ENCODE data around the gene LGALS7B.
"Not testable (repeated sequence)": the region's sequence is repeated elsewhere in the genome, so short reads cannot be mapped to it uniquely, and the experiment has no call there.

Gene LGALS7B

GRCh38 chr19:38815059-38816001, 26.3 kb downstream of the LGALS7B start:
- Histone ChIP-seq H3K27ac (ENCODE audit: poor library complexity, severe bottlenecking) (no peak overlapping the region), H3K4me3 (ENCODE audit: severe bottlenecking) (no peak overlapping the region), H3K4me1 (ENCODE audit: insufficient read depth, poor library complexity, severe bottlenecking) (no peaks in the 10 kb centered on the region), H3K36me3 (ENCODE audit: low read depth) (peaks cover 11% of the 10 kb centered on the region), H3K27me3 (ENCODE audit: insufficient read depth, poor library complexity, severe bottlenecking) (no peaks in the 10 kb centered on the region), H3K9me3 (ENCODE audit: severe bottlenecking) (no peaks in the 10 kb centered on the region)
- no peak for DNase-seq (ENCODE audit: low spot score)
- no peak for TF ChIP-seq CTCF (IDR thresholded peaks at IDR 0.05; ENCODE audit: poor library complexity, severe bottlenecking)
- ATAC-seq (ENCODE audit: low read depth): no peak

- Histone ChIP-seq H3K27ac (ENCODE audit: poor library complexity, severe bottlenecking) (no peak overlapping the region), H3K27me3 (ENCODE audit: insufficient read depth, poor library complexity, severe bottlenecking) (no peaks in the 10 kb centered on the region), H3K36me3 (ENCODE audit: low read depth) (peaks cover 11% of the 10 kb centered on the region), H3K4me1 (ENCODE audit: insufficient read depth, poor library complexity, severe bottlenecking) (no peaks in the 10 kb centered on the region), H3K4me3 (ENCODE audit: severe bottlenecking) (no peak overlapping the region), H3K9me3 (ENCODE audit: severe bottlenecking) (no peaks in the 10 kb centered on the region)
- DNase-seq (ENCODE audit: low spot score): no peak
- ATAC-seq (ENCODE audit: low read depth): no peak
- no peak for TF ChIP-seq CTCF (IDR thresholded peaks at IDR 0.05; ENCODE audit: poor library complexity, severe bottlenecking)
These were observed 27.2 kb downstream of the LGALS7B start for GRCh38 chr19:38816131-38816750.

GRCh38 chr19:38817081-38817480, 28.1 kb downstream of the LGALS7B start:
- Histone ChIP-seq H3K36me3 (ENCODE audit: low read depth) (peaks cover 11% of the 10 kb centered on the region), H3K27me3 (ENCODE audit: insufficient read depth, poor library complexity, severe bottlenecking) (no peaks in the 10 kb centered on the region), H3K9me3 (ENCODE audit: severe bottlenecking) (no peaks in the 10 kb centered on the region), H3K4me1 (ENCODE audit: insufficient read depth, poor library complexity, severe bottlenecking) (no peaks in the 10 kb centered on the region), H3K27ac (ENCODE audit: poor library complexity, severe bottlenecking) (no peak overlapping the region), H3K4me3 (ENCODE audit: severe bottlenecking) (no peak overlapping the region)
- DNase-seq (ENCODE audit: low spot score) (no peak), ATAC-seq (ENCODE audit: low read depth) (no peak)
- no peak for TF ChIP-seq CTCF (IDR thresholded peaks at IDR 0.05; ENCODE audit: poor library complexity, severe bottlenecking)

- no peak for TF ChIP-seq CTCF (IDR thresholded peaks at IDR 0.05; ENCODE audit: poor library complexity, severe bottlenecking)
- peaks cover 11% of the 10 kb centered on the region for H3K36me3 ChIP-seq (ENCODE audit: low read depth)
- H3K9me3 ChIP-seq (ENCODE audit: severe bottlenecking): no peaks in the 10 kb centered on the region
- no peak overlapping the region for H3K27ac ChIP-seq (ENCODE audit: poor library complexity, severe bottlenecking)
- ATAC-seq (ENCODE audit: low read depth) (no peak), DNase-seq (ENCODE audit: low spot score) (no peak)
- no peaks in the 10 kb centered on the region for H3K4me1 ChIP-seq (ENCODE audit: insufficient read depth, poor library complexity, severe bottlenecking)
- H3K4me3 ChIP-seq (ENCODE audit: severe bottlenecking): no peak overlapping the region
- H3K27me3 ChIP-seq (ENCODE audit: insufficient read depth, poor library complexity, severe bottlenecking): no peaks in the 10 kb centered on the region
These were observed 30.4 kb downstream of the LGALS7B start for GRCh38 chr19:38819231-38819920.

GRCh38 chr19:38821230-38821825, 32.3 kb downstream of the LGALS7B start:
- not testable (repeated sequence) for ATAC-seq (ENCODE audit: low read depth); DNase-seq (ENCODE audit: low spot score); H3K27ac ChIP-seq (ENCODE audit: poor library complexity, severe bottlenecking)

GRCh38 chr19:38825936-38826335, 36.9 kb downstream of the LGALS7B start:
- not testable (repeated sequence) for H3K9me3 ChIP-seq (ENCODE audit: severe bottlenecking); H3K27me3 ChIP-seq (ENCODE audit: insufficient read depth, poor library complexity, severe bottlenecking); H3K4me1 ChIP-seq (ENCODE audit: insufficient read depth, poor library complexity, severe bottlenecking); H3K27ac ChIP-seq (ENCODE audit: poor library complexity, severe bottlenecking); DNase-seq (ENCODE audit: low spot score); H3K4me3 ChIP-seq (ENCODE audit: severe bottlenecking); ATAC-seq (ENCODE audit: low read depth)
- H3K36me3 ChIP-seq (ENCODE audit: low read depth): peaks cover 40% of the 10 kb centered on the region

More at GRCh38 chr19:38821230-38821825, 32.3 kb downstream of the LGALS7B start:
- not testable (repeated sequence) for H3K4me1 ChIP-seq (ENCODE audit: insufficient read depth, poor library complexity, severe bottlenecking); H3K27me3 ChIP-seq (ENCODE audit: insufficient read depth, poor library complexity, severe bottlenecking); H3K4me3 ChIP-seq (ENCODE audit: severe bottlenecking); H3K36me3 ChIP-seq (ENCODE audit: low read depth); H3K9me3 ChIP-seq (ENCODE audit: severe bottlenecking)
